ENCODE data around the gene FHOD3. TPM values are rescaled to one million over a fixed set of nuclear protein-coding genes. Genes with fewer than 3 reads are reported as not detected.

FHOD3 gene
- total RNA-seq, 2 donors from 2014 or later: 19.8 to 24.9 TPM

GRCh38 chr18:36660311-36660710 lies 362.8 kb downstream of the FHOD3 start:
- Histone ChIP-seq H3K4me3 (no peak overlapping the region), H3K27ac (no peak overlapping the region), H3K27me3 (replicated peaks; ENCODE audit: insufficient read depth) (no peaks in the 10 kb centered on the region), H3K4me1 (ENCODE audit: control insufficient read depth in 1 of 2, low read depth in 2 of 2) (peaks cover 7 to 13% of the 10 kb centered on the region in 2 donors), H3K9me3 (no peaks in the 10 kb centered on the region), H3K36me3 (no peaks in the 10 kb centered on the region)
- ATAC-seq (ENCODE audit: insufficient number of reproducible peaks, low FRiP score, low read depth) (no peak), DNase-seq (ENCODE audit: low spot score) (no peak)
- no peak for TF ChIP-seq CTCF (IDR thresholded peaks at IDR 0.05)

GRCh38 chr18:36661999-36662398 lies 364.5 kb downstream of the FHOD3 start:
- TF ChIP-seq CTCF (IDR thresholded peaks at IDR 0.05): no peak
- H3K4me3 ChIP-seq: no peak overlapping the region
- H3K9me3 ChIP-seq: no peaks in the 10 kb centered on the region
- no peak overlapping the region for H3K27ac ChIP-seq
- no peaks in the 10 kb centered on the region for H3K27me3 ChIP-seq (replicated peaks; ENCODE audit: insufficient read depth)
- ATAC-seq (ENCODE audit: insufficient number of reproducible peaks, low FRiP score, low read depth): no peak
- no peaks in the 10 kb centered on the region for H3K36me3 ChIP-seq
- DNase-seq (ENCODE audit: low spot score): no peak
- H3K4me1 ChIP-seq (ENCODE audit: control insufficient read depth in 1 of 2, low read depth in 2 of 2): no peaks in the 10 kb centered on the region

- H3K9me3 ChIP-seq: no peaks in the 10 kb centered on the region
- no peak for TF ChIP-seq CTCF (IDR thresholded peaks at IDR 0.05)
- no peak for ATAC-seq (ENCODE audit: insufficient number of reproducible peaks, low FRiP score, low read depth)
- no peaks in the 10 kb centered on the region for H3K36me3 ChIP-seq
- DNase-seq (ENCODE audit: low spot score): no peak
- no peaks in the 10 kb centered on the region for H3K4me1 ChIP-seq (ENCODE audit: control insufficient read depth in 1 of 2, low read depth in 2 of 2)
- no peaks in the 10 kb centered on the region for H3K27me3 ChIP-seq (replicated peaks; ENCODE audit: insufficient read depth)
- no peak overlapping the region for H3K27ac ChIP-seq
- H3K4me3 ChIP-seq: no peak overlapping the region
Measured at GRCh38 chr18:36663312-36663711, 365.8 kb downstream of the FHOD3 start.

- Histone ChIP-seq H3K36me3 (no peaks in the 10 kb centered on the region), H3K9me3 (no peaks in the 10 kb centered on the region), H3K27me3 (replicated peaks; ENCODE audit: insufficient read depth) (no peaks in the 10 kb centered on the region), H3K4me3 (no peak overlapping the region), H3K4me1 (ENCODE audit: control insufficient read depth in 1 of 2, low read depth in 2 of 2) (peaks cover 0 to 9% of the 10 kb centered on the region in 2 donors), H3K27ac (no peak overlapping the region)
- no peak for DNase-seq (ENCODE audit: low spot score)
- no peak for ATAC-seq (ENCODE audit: insufficient number of reproducible peaks, low FRiP score, low read depth)
- no peak for TF ChIP-seq CTCF (IDR thresholded peaks at IDR 0.05)
Measured at GRCh38 chr18:36665952-36666351, 368.4 kb downstream of the FHOD3 start.

- Histone ChIP-seq H3K27me3 (replicated peaks; ENCODE audit: insufficient read depth) (no peaks in the 10 kb centered on the region), H3K4me3 (no peak overlapping the region), H3K27ac (no peak overlapping the region), H3K36me3 (no peaks in the 10 kb centered on the region), H3K9me3 (no peaks in the 10 kb centered on the region), H3K4me1 (ENCODE audit: control insufficient read depth in 1 of 2, low read depth in 2 of 2) (peaks cover 13 to 26% of the 10 kb centered on the region in 2 donors)
- TF ChIP-seq CTCF (IDR thresholded peaks at IDR 0.05): no peak
- DNase-seq (ENCODE audit: low spot score) (no peak), ATAC-seq (ENCODE audit: insufficient number of reproducible peaks, low FRiP score, low read depth) (no peak)
Measured at GRCh38 chr18:36667811-36668210, 370.3 kb downstream of the FHOD3 start.
